PC-9 (cell line): Measurements from ENCODE around the gene KCNJ6. TPM values are rescaled to one million over a fixed set of nuclear protein-coding genes. Genes with fewer than 3 reads are reported as not detected.

Source experiments
- BruUV-seq: library from RNA; stranded (reverse); fragments of 400-500 nt; replicated peaks from 2 replicates; lab custom pipeline; 2021; lab: Mats Ljungman, UMichigan
- CTCF ChIA-PET: fragments of 300-600 bp; sonication (Branson Sonifier 250); formaldehyde crosslinking; loops from one replicate; lab custom pipeline; 2022; ENCODE audit warnings: antibody characterized with exemption; lab: Charles Lee
- POLR2A ChIA-PET: fragments of 300-600 bp; sonication (Branson Sonifier 250); formaldehyde crosslinking; loops from one replicate; lab custom pipeline; 2022; ENCODE audit warnings: antibody characterized with exemption; ENCODE audit not compliant: unreplicated experiment; lab: Charles Lee
- DNase-seq, 2 experiments: peaks; one replicate each; pipeline versions ENCODE4 v3.0.0 to v3.0.0-alpha.2; 2015 to 2022; ENCODE audit warnings: mixed read lengths in 1 of 2
- H2AFZ ChIP-seq: fragments of 200-600 bp; sonication (generic); 2 replicates; pipeline ENCODE4 v1.8.1; 2017; ENCODE audit warnings: antibody characterized with exemption
- H3F3A ChIP-seq: fragments of 200-600 bp; sonication (generic); 2 replicates; pipeline ENCODE4 v1.8.1; 2017; ENCODE audit warnings: antibody characterized with exemption, mild to moderate bottlenecking, low read depth; ENCODE audit not compliant: insufficient read depth
- H3K27ac ChIP-seq: fragments of 200-600 bp; sonication (generic); 2 replicates; pipeline ENCODE4 v1.6.1; 2016; ENCODE audit warnings: mixed run types
- H3K27me3 ChIP-seq: fragments of 200-600 bp; sonication (generic); 2 replicates; pipeline ENCODE4 v1.6.1; 2016; ENCODE audit warnings: low read depth, mixed run types; ENCODE audit not compliant: insufficient read depth
- H3K36me3 ChIP-seq: fragments of 200-600 bp; sonication (generic); 2 replicates; pipeline ENCODE4 v1.6.1; 2016; ENCODE audit warnings: low read depth, mixed run types
- H3K4me1 ChIP-seq: fragments of 200-600 bp; sonication (generic); replicated peaks from 2 replicates; pipeline ENCODE4 v1.6.1; 2016; ENCODE audit warnings: mixed run types; ENCODE audit not compliant: insufficient read depth
- H3K4me2 ChIP-seq: fragments of 200-600 bp; sonication (generic); 2 replicates; pipeline ENCODE4 v1.6.1; 2017; ENCODE audit warnings: mixed run types
- H3K4me3 ChIP-seq: fragments of 200-600 bp; sonication (generic); 2 replicates; pipeline ENCODE4 v1.6.1; 2016; ENCODE audit warnings: mixed run types
- H3K79me2 ChIP-seq: fragments of 200-600 bp; sonication (generic); 2 replicates; pipeline ENCODE4 v1.6.1; 2017; ENCODE audit warnings: low read depth, mixed run types
- H3K9me2 ChIP-seq: fragments of 200-600 bp; sonication (generic); 2 replicates; pipeline ENCODE4 v1.8.1; 2017; ENCODE audit warnings: mild to moderate bottlenecking; ENCODE audit not compliant: insufficient read depth
- H3K9me3 ChIP-seq: fragments of 200-600 bp; sonication (generic); 2 replicates; pipeline ENCODE4 v1.8.1; 2016; ENCODE audit warnings: low read depth; ENCODE audit not compliant: insufficient read depth
- H4K20me1 ChIP-seq: fragments of 200-600 bp; sonication (generic); 2 replicates; pipeline ENCODE4 v1.8.1; 2017; ENCODE audit not compliant: insufficient read depth
- EZH2 ChIP-seq: fragments of 200-600 bp; sonication (generic); IDR thresholded peaks from 2 replicates; pipeline ENCODE4 v1.8.0; 2017; ENCODE audit warnings: antibody characterized with exemption, low read depth
- intact Hi-C: fragments of 100-400 bp; cut with micrococcal nuclease; formaldehyde crosslinking; loops from one replicate; pipeline ENCODE4 v1.10.0; 2022; ENCODE audit not compliant: unreplicated experiment
- total RNA-seq: library from RNA; stranded (reverse); gene quantifications from 2 replicates; pipeline ENCODE4 v1.2.3, GENCODE V29; 2021
- TF ChIP-seq, protein P1 (sequence below): fragments of 200-600 bp; sonication (generic); conservative IDR thresholded peaks from 2 replicates; pipeline ENCODE4 v1.6.1; 2017; ENCODE audit warnings: mixed run types, antibody characterized with exemption, mild to moderate bottlenecking, moderate library complexity

KCNJ6 gene
- total RNA-seq, 1 experiment from 2014 or later = not detected

DNA sequence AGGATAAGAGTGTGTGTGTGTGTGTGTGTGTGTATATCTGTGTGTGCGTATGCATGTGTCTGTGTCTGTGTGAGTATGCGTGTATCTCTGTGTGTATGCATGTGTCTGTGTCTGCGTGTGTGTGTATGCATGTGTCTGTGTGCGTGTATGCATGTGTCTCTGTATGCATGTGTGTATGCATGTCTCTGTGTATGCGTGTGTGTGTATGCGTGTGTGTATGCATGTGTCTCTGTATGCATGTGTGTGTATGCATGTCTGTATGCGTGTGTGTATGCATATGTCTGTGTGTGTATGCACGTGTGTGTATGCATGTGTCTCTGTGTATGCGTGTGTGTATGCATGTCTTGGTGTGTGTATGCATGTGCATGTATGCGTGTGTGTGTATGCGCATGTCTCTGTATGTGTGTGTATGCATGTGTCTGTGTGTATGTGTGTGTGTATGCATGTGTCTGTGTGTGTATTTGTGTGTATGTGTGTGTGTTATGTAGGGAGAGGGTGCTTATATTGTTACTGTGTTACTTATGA lies 301.8 kb downstream of the KCNJ6 start:
- Histone ChIP-seq H3K27me3 (no peaks in the 10 kb centered on the region), H3F3A (no peaks in the 10 kb centered on the region), H3K36me3 (no peaks in the 10 kb centered on the region), H3K27ac (no peak overlapping the region), H3K4me2 (no peak overlapping the region), H3K9me3 (no peaks in the 10 kb centered on the region), H3K79me2 (no peaks in the 10 kb centered on the region), H3K4me3 (no peak overlapping the region), H4K20me1 (no peaks in the 10 kb centered on the region), H3K4me1 (no peaks in the 10 kb centered on the region), H3K9me2 (no peaks in the 10 kb centered on the region), H2AFZ (no peak overlapping the region)
- BruUV-seq = no TSS peak
- no peak for DNase-seq
- POLR2A ChIA-PET = no interaction called here
- intact Hi-C loops = no loop called here
- TF ChIP-seq, protein P1, sequence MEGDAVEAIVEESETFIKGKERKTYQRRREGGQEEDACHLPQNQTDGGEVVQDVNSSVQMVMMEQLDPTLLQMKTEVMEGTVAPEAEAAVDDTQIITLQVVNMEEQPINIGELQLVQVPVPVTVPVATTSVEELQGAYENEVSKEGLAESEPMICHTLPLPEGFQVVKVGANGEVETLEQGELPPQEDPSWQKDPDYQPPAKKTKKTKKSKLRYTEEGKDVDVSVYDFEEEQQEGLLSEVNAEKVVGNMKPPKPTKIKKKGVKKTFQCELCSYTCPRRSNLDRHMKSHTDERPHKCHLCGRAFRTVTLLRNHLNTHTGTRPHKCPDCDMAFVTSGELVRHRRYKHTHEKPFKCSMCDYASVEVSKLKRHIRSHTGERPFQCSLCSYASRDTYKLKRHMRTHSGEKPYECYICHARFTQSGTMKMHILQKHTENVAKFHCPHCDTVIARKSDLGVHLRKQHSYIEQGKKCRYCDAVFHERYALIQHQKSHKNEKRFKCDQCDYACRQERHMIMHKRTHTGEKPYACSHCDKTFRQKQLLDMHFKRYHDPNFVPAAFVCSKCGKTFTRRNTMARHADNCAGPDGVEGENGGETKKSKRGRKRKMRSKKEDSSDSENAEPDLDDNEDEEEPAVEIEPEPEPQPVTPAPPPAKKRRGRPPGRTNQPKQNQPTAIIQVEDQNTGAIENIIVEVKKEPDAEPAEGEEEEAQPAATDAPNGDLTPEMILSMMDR = no peak
- TF ChIP-seq EZH2 = no peak
- CTCF ChIA-PET = no interaction called here

DNA sequence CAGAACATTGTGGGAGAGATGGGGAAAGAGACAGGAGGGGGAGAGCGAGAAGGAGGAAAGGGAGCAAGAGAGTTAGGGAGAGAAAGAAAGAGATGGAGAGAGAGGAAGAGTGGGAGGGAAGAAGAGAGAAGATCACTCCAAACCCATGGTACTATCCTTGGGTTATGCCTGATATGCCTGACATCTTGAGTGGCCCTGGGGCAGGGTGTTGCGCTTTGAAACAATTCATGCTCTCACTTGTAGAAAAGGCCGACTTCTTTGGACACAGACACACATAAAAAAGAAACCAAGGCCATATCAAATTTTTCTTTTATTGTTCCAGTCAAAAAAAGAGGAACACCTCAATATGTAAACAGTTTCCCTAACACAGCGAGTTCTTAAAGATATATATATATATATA lies 309.2 kb downstream of the KCNJ6 start:
- intact Hi-C loops = no loop called here
- no TSS peak for BruUV-seq
- POLR2A ChIA-PET = no interaction called here

DNA sequence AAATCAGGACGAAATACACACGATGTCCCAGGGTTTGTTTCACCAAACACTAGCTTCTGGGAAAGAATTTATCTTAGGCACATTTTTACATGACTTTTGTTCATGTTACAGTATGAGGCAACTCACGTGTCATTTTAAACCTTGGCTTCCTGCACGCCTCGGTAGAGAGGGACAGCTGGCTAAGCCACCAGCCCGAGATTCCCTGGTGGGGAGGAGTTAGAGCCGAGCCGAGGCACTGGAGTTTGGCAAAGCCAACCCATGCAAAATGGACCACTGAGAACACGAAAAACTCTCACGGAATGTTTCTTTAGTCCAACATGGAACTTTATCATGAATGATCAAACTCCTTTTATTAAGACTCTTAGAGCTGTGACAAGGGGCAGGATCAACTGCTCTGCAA lies 309.7 kb downstream of the KCNJ6 start:
- no peak overlapping the region for H3K4me3 ChIP-seq
- no peaks in the 10 kb centered on the region for H3K9me3 ChIP-seq
- intact Hi-C loops = no loop called here
- DNase-seq = no peak
- H3K4me1 ChIP-seq = no peaks in the 10 kb centered on the region
- H2AFZ ChIP-seq = no peak overlapping the region
- no peak overlapping the region for H3K27ac ChIP-seq
- 0 out of 2 replicates have a peak, but pooled peaks cover 4% of the 10 kb centered on the region for H3K27me3 ChIP-seq
- H3K36me3 ChIP-seq = no peaks in the 10 kb centered on the region
- BruUV-seq = no TSS peak
- ChIA-PET POLR2A (no interaction called here), CTCF (interaction anchor here (0.6 kb wide), 1 partner anchor 616 kb away, joined by 3 read pairs; no protein-coding TSS in a partner anchor)
- no peak overlapping the region for H3K4me2 ChIP-seq
- no peaks in the 10 kb centered on the region for H3K9me2 ChIP-seq
- no peaks in the 10 kb centered on the region for H4K20me1 ChIP-seq
- H3F3A ChIP-seq = no peaks in the 10 kb centered on the region
- TF ChIP-seq, protein P1 = no peak
- TF ChIP-seq EZH2 = no peak
- H3K79me2 ChIP-seq = no peaks in the 10 kb centered on the region

More for the DNA sequence above, 309.2 kb downstream of the KCNJ6 start:
- TF ChIP-seq, protein P1 = no peak
- TF ChIP-seq EZH2 = no peak
- Histone ChIP-seq H3K27me3 (0 out of 2 replicates have a peak, but pooled peaks cover 4% of the 10 kb centered on the region), H2AFZ (no peak overlapping the region), H3K4me1 (no peaks in the 10 kb centered on the region), H3K4me3 (no peak overlapping the region), H3K36me3 (no peaks in the 10 kb centered on the region), H3K79me2 (no peaks in the 10 kb centered on the region), H4K20me1 (no peaks in the 10 kb centered on the region), H3F3A (no peaks in the 10 kb centered on the region), H3K9me3 (no peaks in the 10 kb centered on the region), H3K9me2 (no peaks in the 10 kb centered on the region), H3K27ac (no peak overlapping the region), H3K4me2 (no peak overlapping the region)
- CTCF ChIA-PET = interaction anchor here (0.6 kb wide), 1 partner anchor 616 kb away, joined by 3 read pairs; no protein-coding TSS in a partner anchor
- no peak for DNase-seq
